ENCODE data around the gene HSPB1. TPM values are rescaled to one million over a fixed set of nuclear protein-coding genes. Genes with fewer than 3 reads are reported as not detected.
"Not testable (repeated sequence)": the region's sequence is repeated elsewhere in the genome, so short reads cannot be mapped to it uniquely, and the experiment has no call there.

The HSPB1 gene
- total RNA-seq, 3 donors from 2014 or later (not counting 1 experiment from before 2014, with no cell fraction given), result 14.4 to 15.9 (median 14.7) TPM

GRCh38 chr7:76286842-76287403, 15.6 kb upstream of the HSPB1 start:
- no peak for DNase-seq

GRCh38 chr7:76290847-76291350, 11.6 kb upstream of the HSPB1 start:
- not testable (repeated sequence) for H3K9me3 Mint-ChIP-seq; H3K4me3 Mint-ChIP-seq; H3K4me3 ChIP-seq (ENCODE audit: low read length); ATAC-seq; H3K9me3 ChIP-seq (ENCODE audit: control insufficient read depth, insufficient read depth, low read length); DNase-seq; H3K36me3 ChIP-seq (ENCODE audit: control insufficient read depth, insufficient read depth, low read length); H3K27ac ChIP-seq (ENCODE audit: low read length); H3K4me1 Mint-ChIP-seq; H3K27me3 Mint-ChIP-seq (ENCODE audit: low read depth in 2 of 2); H3K4me1 ChIP-seq (ENCODE audit: control insufficient read depth, insufficient read depth, low read length); H3K36me3 Mint-ChIP-seq; H3K27me3 ChIP-seq (ENCODE audit: control insufficient read depth, insufficient read depth, low read length)
- intact Hi-C loops (cut with micrococcal nuclease), result loop anchor here (1.0 kb wide), 3 partner anchors 23 to 68 kb away; no protein-coding TSS in a partner anchor
- WGBS (ENCODE audit: insufficient coverage), result 88% methylated on average over 6 of the region's 6 CpGs
- H3K27ac Mint-ChIP-seq, result peak overlapping the region in 1 of 2 donors; percentile 73

More at GRCh38 chr7:76286842-76287403, 15.6 kb upstream of the HSPB1 start:
- TF ChIP-seq CTCF (IDR thresholded peaks at IDR 0.05), result no peak
- Histone ChIP-seq H3K36me3 (ENCODE audit: control insufficient read depth, insufficient read depth, low read length) (no peaks in the 10 kb centered on the region), H3K27me3 (ENCODE audit: control insufficient read depth, insufficient read depth, low read length) (peaks cover 20% of the 10 kb centered on the region), H3K27ac (ENCODE audit: low read length) (no peak overlapping the region), H3K4me3 (ENCODE audit: low read length) (no peak overlapping the region), H3K4me1 (ENCODE audit: control insufficient read depth, insufficient read depth, low read length) (peaks cover 15% of the 10 kb centered on the region), H3K9me3 (ENCODE audit: control insufficient read depth, insufficient read depth, low read length) (no peaks in the 10 kb centered on the region)
- Mint-ChIP-seq H3K4me3 (no peak overlapping the region), H3K36me3 (no peaks in the 10 kb centered on the region), H3K4me1 (peaks cover 5 to 13% of the 10 kb centered on the region in 2 donors), H3K27ac (no peak overlapping the region), H3K27me3 (ENCODE audit: low read depth in 2 of 2) (peaks cover 16 to 25% of the 10 kb centered on the region in 2 donors), H3K9me3 (no peaks in the 10 kb centered on the region)
- intact Hi-C loops (cut with micrococcal nuclease), result no loop called here
- no peak for ATAC-seq
- 88% methylated on average over 13 of the region's 16 CpGs for WGBS (ENCODE audit: insufficient coverage)

- Histone ChIP-seq H3K27ac (ENCODE audit: low read length) (no peak overlapping the region), H3K4me3 (ENCODE audit: low read length) (no peak overlapping the region), H3K27me3 (ENCODE audit: control insufficient read depth, insufficient read depth, low read length) (no peaks in the 10 kb centered on the region), H3K4me1 (ENCODE audit: control insufficient read depth, insufficient read depth, low read length) (peaks cover 9% of the 10 kb centered on the region), H3K36me3 (ENCODE audit: control insufficient read depth, insufficient read depth, low read length) (no peaks in the 10 kb centered on the region), H3K9me3 (ENCODE audit: control insufficient read depth, insufficient read depth, low read length) (no peaks in the 10 kb centered on the region)
- intact Hi-C loops (cut with micrococcal nuclease), result loop anchor here (1.0 kb wide), 3 partner anchors 23 to 68 kb away; no protein-coding TSS in a partner anchor
- no peak overlapping the region for H3K4me3 Mint-ChIP-seq
- peaks cover 0 to 5% of the 10 kb centered on the region in 2 donors for H3K27me3 Mint-ChIP-seq (ENCODE audit: low read depth in 2 of 2)
- peaks cover 5 to 7% of the 10 kb centered on the region in 2 donors for H3K4me1 Mint-ChIP-seq
- H3K27ac Mint-ChIP-seq, result peak overlapping the region in 1 of 2 donors; percentile 73
- no peaks in the 10 kb centered on the region for H3K9me3 Mint-ChIP-seq
- H3K36me3 Mint-ChIP-seq, result no peaks in the 10 kb centered on the region
- DNase-seq (peak; percentile 78 to 91), ATAC-seq (peak; percentile 86 to 97 (median 91))
- peak; percentile 96 for TF ChIP-seq CTCF (IDR thresholded peaks at IDR 0.05)
- 19% methylated on average over 29 of the region's 30 CpGs for WGBS (ENCODE audit: insufficient coverage)
Measured at GRCh38 chr7:76291351-76292212, 10.9 kb upstream of the HSPB1 start.

GRCh38 chr7:76292213-76292573, 10.3 kb upstream of the HSPB1 start:
- Mint-ChIP-seq H3K4me1 (peaks cover 5 to 7% of the 10 kb centered on the region in 2 donors), H3K27ac (no peak overlapping the region), H3K4me3 (no peak overlapping the region), H3K27me3 (ENCODE audit: low read depth in 2 of 2) (peaks cover 0 to 9% of the 10 kb centered on the region in 2 donors), H3K36me3 (no peaks in the 10 kb centered on the region), H3K9me3 (no peaks in the 10 kb centered on the region)
- no peaks in the 10 kb centered on the region for H3K36me3 ChIP-seq (ENCODE audit: control insufficient read depth, insufficient read depth, low read length)
- no peak overlapping the region for H3K27ac ChIP-seq (ENCODE audit: low read length)
- H3K4me3 ChIP-seq (ENCODE audit: low read length), result no peak overlapping the region
- ATAC-seq, result no peak
- no peaks in the 10 kb centered on the region for H3K9me3 ChIP-seq (ENCODE audit: control insufficient read depth, insufficient read depth, low read length)
- no peak for DNase-seq
- no peak for TF ChIP-seq CTCF (IDR thresholded peaks at IDR 0.05)
- WGBS (ENCODE audit: insufficient coverage), result 2% methylated on average over 3 of the region's 5 CpGs
- H3K4me1 ChIP-seq (ENCODE audit: control insufficient read depth, insufficient read depth, low read length), result peaks cover 9% of the 10 kb centered on the region
- intact Hi-C loops (cut with micrococcal nuclease), result no loop called here
- H3K27me3 ChIP-seq (ENCODE audit: control insufficient read depth, insufficient read depth, low read length), result no peaks in the 10 kb centered on the region

- H3K4me3 ChIP-seq (ENCODE audit: low read length); DNase-seq; H3K27me3 ChIP-seq (ENCODE audit: control insufficient read depth, insufficient read depth, low read length); H3K27ac Mint-ChIP-seq; H3K4me1 Mint-ChIP-seq; H3K36me3 ChIP-seq (ENCODE audit: control insufficient read depth, insufficient read depth, low read length); ATAC-seq; intact Hi-C loops (cut with micrococcal nuclease); H3K4me1 ChIP-seq (ENCODE audit: control insufficient read depth, insufficient read depth, low read length); H3K4me3 Mint-ChIP-seq; H3K27me3 Mint-ChIP-seq (ENCODE audit: low read depth in 2 of 2); H3K27ac ChIP-seq (ENCODE audit: low read length); H3K36me3 Mint-ChIP-seq; H3K9me3 ChIP-seq (ENCODE audit: control insufficient read depth, insufficient read depth, low read length); H3K9me3 Mint-ChIP-seq: not testable (repeated sequence)
- 84% methylated on average over 5 of the region's 5 CpGs for WGBS (ENCODE audit: insufficient coverage)
Measured at GRCh38 chr7:76292911-76293310, 9.6 kb upstream of the HSPB1 start.
